Stimulated activated naive CD4-positive, alpha-beta T cell treated with Interleukin-2 at 50 U/mL for 16 hours (primary cell): ENCODE results near the gene SPCS3.

Experiments used
- DNase-seq: peaks from one replicate; lab custom pipeline; 2025; lab: John Stamatoyannopoulos, UW

The SPCS3 gene

GRCh38 chr4:176350671-176351070 lies 30.9 kb downstream of the SPCS3 start:
- DNase-seq: no peak

GRCh38 chr4:176354884-176355283 lies 35.1 kb downstream of the SPCS3 start:
- DNase-seq: no peak

GRCh38 chr4:176357359-176358082 lies 37.8 kb downstream of the SPCS3 start:
- no peak for DNase-seq

- no peak for DNase-seq
Observed at GRCh38 chr4:176358083-176358469, 38.3 kb downstream of the SPCS3 start.

- DNase-seq: no peak
Observed at GRCh38 chr4:176359590-176359989, 39.8 kb downstream of the SPCS3 start.

GRCh38 chr4:176360446-176360845 lies 40.7 kb downstream of the SPCS3 start:
- no peak for DNase-seq

GRCh38 chr4:176363072-176363471 lies 43.3 kb downstream of the SPCS3 start:
- no peak for DNase-seq

- no peak for DNase-seq
Observed at GRCh38 chr4:176367771-176368465, 48.2 kb downstream of the SPCS3 start.

GRCh38 chr4:176376032-176376614 lies 56.4 kb downstream of the SPCS3 start:
- no peak for DNase-seq

- DNase-seq: no peak
Observed at GRCh38 chr4:176377780-176378179, 58.0 kb downstream of the SPCS3 start.

- DNase-seq: no peak
Observed at GRCh38 chr4:176380352-176381157, 60.8 kb downstream of the SPCS3 start.
